ENCODE data around the gene CKMT1A. TPM values are rescaled to one million over a fixed set of nuclear protein-coding genes. Genes with fewer than 3 reads are reported as not detected.
"Not testable (repeated sequence)": the region's sequence is repeated elsewhere in the genome, so short reads cannot be mapped to it uniquely, and the experiment has no call there.

Gene CKMT1A
- polyA plus RNA-seq (ENCODE audit: insufficient read length in 4 of 4) = 1 to 10 TPM in 3 of 4 donors, under 1 TPM in 1; 0.40 to 2.6 (median 1.7) TPM

DNA sequence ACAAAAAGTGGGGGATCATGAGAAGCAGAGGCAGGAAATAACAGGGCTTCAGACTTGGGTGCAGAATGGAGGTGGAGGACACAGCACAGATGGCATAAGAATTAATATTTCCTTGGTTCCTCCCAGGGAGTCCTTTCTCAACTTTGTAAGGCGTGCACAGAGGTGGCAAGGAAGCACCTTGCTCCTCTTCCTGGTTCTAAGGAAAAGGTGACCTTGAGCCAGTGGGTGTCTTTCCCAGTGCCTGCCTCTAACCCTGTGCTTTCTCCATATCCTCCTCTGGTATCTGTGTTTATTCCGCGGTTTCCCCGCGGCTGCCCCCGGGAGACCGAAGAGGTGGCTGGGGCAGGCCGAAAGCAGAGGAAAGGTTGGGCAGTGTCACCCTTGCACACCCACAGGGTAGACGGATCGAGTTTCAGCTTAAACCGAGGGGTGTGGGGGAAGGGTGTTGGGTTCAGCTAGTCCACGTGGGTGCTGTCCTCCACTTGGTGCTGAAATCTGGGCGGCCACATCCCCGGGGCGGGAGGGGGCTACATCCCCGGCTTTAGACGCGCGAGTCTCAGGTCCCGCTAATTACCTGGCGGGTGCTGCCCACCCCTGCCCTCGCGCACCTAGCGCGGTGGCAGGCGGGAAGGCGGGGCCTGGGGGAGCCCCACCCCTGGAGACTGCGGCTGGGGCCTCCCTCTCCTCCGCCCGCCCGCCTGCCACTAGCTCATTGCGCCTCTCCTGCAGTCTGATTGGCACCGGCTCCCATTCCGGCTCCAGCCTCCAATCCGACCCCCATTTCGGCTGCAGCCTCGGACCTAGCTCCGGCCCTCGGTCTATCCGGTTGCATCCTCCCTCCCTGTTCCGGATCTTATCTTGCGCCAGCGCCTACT is at the start of gene CKMT1A:
CKMT1A (plus strand) TSS at position 712 of the 875 bp plus-strand sequence. CDS start 192 bp downstream, outside the sequence.
- DNase-seq (ENCODE audit: low read depth in 4 of 4, low spot score in 3 of 4) = not testable (repeated sequence)

- DNase-seq (ENCODE audit: low read depth in 4 of 4, low spot score in 3 of 4) = no peak
Measured at GRCh38 chr15:43648649-43649429, 44.8 kb upstream of the CKMT1A start, which contains the start of gene CATSPER2. Gene CATSPER2 (minus strand): TSS chr15:43648844. CDS start chr15:43648061, 783 bp downstream.

- DNase-seq (ENCODE audit: low read depth in 4 of 4, low spot score in 3 of 4) = not testable (repeated sequence)
Measured at GRCh38 chr15:43649430-43649926, 44.2 kb upstream of the CKMT1A start.

DNA sequence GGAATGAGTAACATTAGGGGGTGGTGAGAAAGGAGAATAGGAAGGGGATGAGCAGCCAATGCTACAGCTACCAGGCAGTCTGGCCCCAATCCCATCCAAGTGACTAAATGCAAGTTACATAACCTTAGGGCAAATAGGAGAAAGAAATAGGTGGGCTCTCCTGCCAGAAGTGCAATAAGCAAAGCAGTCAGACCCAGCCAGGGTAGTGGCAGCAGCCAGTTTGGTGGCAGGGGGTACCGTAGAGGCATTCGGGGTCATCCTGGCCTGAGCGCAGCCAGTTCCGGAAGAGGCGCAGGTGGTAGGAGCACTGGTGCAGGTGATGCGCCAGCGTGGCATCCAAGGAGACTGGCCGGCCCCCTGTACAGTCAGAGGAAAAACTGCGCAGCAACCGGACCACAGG is 33.9 kb upstream of the CKMT1A start:
- DNase-seq (ENCODE audit: low read depth in 4 of 4, low spot score in 3 of 4) = not testable (repeated sequence)

DNA sequence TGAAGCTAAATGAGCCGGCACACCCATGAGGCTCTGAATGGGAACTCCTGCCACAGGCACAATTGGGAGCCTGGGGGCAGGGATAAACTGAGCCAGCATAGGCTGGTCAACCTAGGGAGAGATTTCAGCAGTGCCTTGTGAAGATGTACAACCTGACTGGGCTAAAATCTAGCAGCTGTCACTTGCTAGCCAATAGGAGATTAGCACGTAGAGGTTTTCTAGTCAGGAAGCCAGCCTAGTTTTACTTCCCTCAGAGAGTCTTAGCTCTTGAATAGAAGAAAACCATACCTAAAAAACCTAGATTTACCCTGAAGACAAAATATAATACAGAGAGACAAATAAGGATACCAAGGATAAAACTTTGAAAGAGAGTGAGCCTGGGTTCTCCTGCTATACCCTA is 31.4 kb upstream of the CKMT1A start:
- not testable (repeated sequence) for DNase-seq (ENCODE audit: low read depth in 4 of 4, low spot score in 3 of 4)

DNA sequence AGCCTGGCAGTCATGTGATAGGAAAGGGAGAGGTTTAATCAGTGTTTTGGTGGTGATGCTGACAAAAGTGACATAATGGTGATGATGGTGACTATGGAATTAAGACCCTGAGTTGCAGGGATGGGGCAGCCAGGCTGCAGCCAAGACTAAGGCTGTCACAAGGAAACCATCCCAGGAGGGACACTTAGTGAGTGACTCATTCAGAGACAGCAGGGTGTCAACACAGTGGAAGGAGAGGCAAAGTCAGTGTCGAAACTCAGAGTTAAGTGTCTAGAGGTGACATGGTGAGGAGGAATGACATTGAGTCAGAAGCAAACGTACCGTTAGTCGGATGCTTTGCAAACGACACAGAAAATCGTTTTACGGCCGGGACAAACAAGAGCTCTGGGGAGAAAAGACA is 30.3 kb upstream of the CKMT1A start:
- not testable (repeated sequence) for DNase-seq (ENCODE audit: low read depth in 4 of 4, low spot score in 3 of 4)

DNA sequence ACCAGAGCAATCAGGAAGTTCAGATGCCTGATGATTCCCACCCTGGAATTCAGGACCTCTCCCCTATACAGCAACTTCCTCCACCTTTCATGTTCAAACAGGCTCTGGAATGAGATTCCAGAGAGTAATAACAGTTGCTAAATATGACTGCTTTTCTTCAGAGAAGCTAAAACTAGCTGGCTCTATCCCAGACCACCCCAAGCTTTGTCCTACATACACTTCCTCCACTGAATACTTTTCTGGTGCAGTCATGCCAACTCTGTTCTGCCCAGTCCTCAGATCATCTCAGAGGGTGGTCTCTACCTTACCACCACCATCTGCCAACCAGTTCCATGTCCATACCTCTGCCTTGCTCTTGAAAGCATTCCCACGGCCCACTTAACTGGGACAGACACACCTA is 27.5 kb upstream of the CKMT1A start:
- DNase-seq (ENCODE audit: low read depth in 4 of 4, low spot score in 3 of 4) = not testable (repeated sequence)

DNA sequence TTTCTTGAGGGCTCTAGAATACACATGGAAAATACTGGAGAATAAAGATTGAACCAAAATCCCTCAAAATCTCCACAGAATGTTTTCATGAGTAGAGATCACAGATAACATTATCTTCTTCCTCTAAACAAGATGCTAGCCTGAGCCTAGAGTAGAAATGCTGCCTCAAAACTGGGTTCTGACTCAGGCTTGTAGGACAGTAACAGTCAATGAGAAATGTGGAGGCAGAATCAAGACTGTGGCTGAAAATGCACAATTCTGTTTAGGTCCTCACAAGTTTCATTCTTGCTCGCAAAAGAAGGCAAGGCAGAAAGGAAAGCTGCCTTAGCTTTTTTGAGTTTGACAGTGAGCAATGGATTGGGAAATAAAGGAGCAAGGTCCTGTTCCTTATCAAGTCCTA is 19.5 kb upstream of the CKMT1A start:
- DNase-seq (ENCODE audit: low read depth in 4 of 4, low spot score in 3 of 4) = not testable (repeated sequence)

- DNase-seq (ENCODE audit: low read depth in 4 of 4, low spot score in 3 of 4) = not testable (repeated sequence)
Measured at GRCh38 chr15:43689604-43690301, 3.9 kb upstream of the CKMT1A start.

DNA sequence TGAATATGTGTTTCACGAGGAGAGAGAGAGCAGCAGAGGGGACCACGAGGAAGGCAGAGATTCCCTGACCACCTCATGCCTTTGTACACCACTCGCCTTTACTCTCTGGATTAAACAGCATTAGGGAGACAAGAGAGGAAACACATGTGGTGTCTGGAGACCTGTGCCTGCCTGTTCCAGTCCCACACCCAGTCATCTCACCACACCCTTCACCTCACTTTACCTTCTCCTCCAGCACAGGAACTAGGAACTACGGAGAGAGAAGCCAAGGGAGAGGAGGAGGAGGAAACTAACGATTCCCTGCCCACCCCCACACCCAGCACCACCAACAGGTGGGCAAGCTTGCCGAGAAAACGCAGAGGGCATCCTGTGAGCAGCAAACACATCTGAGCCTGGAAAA is 980 bp upstream of the CKMT1A start:
- DNase-seq (ENCODE audit: low read depth in 4 of 4, low spot score in 3 of 4) = not testable (repeated sequence)

GRCh38 chr15:43702174-43702573 is 8.5 kb downstream of the CKMT1A start:
- DNase-seq (ENCODE audit: low read depth in 4 of 4, low spot score in 3 of 4) = no peak

DNA sequence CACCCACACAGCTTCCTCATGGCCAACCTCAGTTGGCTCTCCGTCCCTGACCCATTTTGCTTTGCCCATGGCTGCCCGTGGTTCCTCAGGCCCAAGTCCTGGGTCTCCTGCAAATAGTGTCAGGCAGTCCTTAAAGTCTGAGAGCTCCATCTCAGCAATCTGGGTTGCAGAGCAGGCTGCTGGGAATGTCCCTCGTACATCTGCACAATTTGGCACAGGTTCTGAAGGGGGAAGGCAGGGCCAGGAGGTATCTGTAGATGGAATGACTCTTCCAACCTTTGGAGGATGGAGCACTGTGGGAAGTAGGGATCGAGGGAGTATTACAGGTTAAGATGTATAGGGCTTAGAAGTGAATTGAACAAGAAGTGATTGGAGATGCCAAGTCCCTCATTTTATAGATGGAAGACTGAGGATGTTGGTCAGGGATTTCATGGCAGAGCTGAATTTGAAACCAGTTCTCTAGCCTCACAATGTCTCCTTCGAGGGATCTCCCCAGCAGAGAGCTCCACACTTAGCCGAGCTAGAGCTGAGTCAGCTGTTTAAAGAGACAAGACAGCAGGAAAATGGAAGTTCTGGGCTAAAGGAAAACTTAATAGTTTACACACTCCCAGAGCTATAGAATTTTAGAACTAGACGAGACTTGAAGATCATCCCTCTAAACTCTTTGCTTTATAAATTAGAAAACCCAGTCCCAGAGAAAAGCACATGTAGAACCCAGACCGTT is 9.2 kb downstream of the CKMT1A start:
- DNase-seq (ENCODE audit: low read depth in 4 of 4, low spot score in 3 of 4) = no peak

DNA sequence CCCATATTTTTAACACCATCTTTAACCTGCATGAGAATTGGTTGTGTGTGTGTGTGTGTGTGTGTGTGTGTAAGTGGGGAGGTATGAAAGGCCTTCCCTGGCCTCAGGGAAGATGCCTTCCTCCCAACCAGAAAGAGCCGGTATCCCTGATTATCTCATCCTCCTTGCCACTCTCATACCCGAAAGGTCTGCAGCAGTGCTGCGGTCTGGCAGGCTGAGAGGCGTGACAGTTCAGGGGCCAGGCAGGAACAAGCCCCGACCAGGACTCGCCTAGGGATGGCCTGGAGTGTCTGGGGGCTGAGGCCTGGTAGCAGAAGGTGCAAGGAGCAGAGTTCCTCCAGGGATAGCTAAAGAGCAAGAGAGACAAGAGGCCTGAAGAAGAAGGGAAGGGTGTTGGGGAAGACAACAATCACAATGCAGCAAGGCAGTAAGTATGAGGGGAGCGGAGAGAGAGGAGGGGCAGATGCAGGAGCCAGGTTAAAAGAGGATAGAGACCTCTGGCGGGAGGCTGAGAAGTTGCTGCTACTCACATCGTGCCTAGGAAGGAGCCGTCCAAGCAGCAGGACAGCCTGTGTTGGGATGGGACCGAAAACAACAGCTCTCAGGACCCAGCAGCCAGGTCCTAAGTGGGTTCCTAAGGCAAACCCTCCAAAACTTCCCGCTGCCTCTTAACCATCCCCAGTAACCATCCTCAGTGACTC is 16.9 kb downstream of the CKMT1A start:
- not testable (repeated sequence) for DNase-seq (ENCODE audit: low read depth in 4 of 4, low spot score in 3 of 4)

DNA sequence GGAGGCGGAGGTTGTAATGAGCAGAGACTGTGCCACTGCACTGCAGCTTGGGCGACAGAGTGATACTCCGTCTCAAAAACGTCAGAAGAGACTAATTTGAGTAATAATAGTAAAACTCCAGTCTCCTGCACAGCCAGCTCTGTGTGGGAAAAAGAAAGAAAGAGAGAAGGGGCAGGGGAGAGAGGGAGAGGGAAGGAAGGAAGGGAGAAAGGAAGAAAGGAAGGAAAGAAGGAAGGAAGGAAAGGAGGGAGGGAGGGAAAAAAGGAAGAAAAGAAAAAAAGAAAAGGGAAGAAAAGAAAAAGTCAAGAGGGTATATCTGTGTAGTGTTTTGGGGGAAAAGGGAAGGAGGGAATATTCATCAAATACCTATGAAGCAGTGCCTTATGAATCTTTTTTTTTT is 29.5 kb downstream of the CKMT1A start:
- no peak for DNase-seq (ENCODE audit: low read depth in 4 of 4, low spot score in 3 of 4)

DNA sequence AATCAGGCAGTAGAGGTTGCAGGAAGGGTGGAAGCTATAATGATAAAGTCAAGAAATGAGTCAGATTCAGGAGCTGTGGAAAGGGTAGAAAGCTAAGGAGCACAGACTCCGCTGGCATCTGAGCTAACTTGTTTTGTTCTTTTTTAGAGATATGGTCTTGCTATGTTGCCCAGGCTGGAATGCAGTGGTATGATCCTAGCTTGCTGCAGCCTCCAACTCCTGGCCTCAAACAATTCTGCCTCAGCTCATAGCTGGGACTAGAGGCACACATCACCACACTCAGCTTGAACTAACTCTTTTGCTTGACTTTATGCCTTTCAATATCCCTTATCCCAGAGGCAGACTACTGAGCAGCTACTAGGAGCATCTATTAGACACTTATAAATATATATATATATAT is 32.6 kb downstream of the CKMT1A start:
- DNase-seq (ENCODE audit: low read depth in 4 of 4, low spot score in 3 of 4) = not testable (repeated sequence)

- DNase-seq (ENCODE audit: low read depth in 4 of 4, low spot score in 3 of 4) = not testable (repeated sequence)
Measured at GRCh38 chr15:43728053-43728725, 34.5 kb downstream of the CKMT1A start.

- DNase-seq (ENCODE audit: low read depth in 4 of 4, low spot score in 3 of 4) = no peak
Measured at GRCh38 chr15:43735416-43735815, 41.8 kb downstream of the CKMT1A start.

DNA sequence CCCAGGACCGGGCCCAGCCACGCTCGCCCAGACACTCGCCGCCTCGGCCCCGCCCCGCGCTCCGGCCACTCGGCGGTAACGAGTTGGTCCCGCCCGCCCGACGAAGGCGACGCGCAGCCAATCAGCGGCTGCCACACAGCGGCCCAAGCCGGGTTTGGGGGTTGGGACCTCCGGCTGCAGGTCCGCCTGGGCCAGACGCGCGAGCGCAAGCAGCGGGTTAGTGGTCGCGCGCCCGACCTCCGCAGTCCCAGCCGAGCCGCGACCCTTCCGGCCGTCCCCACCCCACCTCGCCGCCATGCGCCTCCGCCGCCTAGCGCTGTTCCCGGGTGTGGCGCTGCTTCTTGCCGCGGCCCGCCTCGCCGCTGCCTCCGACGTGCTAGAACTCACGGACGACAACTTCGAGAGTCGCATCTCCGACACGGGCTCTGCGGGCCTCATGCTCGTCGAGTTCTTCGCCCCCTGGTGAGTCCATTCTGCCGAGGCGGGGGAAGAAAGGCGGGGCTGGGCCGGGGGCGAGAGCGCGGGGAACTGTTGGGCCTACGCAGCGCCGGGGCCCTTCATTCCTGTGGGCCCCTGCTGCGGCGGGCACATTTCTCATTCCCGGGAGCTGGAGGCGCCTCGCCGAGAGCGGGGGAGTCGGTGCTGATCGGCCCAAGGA is 52.7 kb downstream of the CKMT1A start, which contains the start of gene PDIA3:
PDIA3 (plus strand) TSS at position 194 of the 658 bp plus-strand sequence; CDS start at position 296, 102 bp downstream.
- DNase-seq (ENCODE audit: low read depth in 4 of 4, low spot score in 3 of 4) = peak; percentile 77 to 84 (median 82)

Measured in left renal pelvis (tissue), 4 donors.